CD4-positive, CD25-positive, alpha-beta regulatory T cell (primary cell): ENCODE data around the gene CHD2. TPM values are rescaled to one million over a fixed set of nuclear protein-coding genes. Genes with fewer than 3 reads are reported as not detected.

Source experiments
- ATAC-seq, 2 donors: fragments of 150-1000 bp; cut with Tn5 transposase; one replicate each; pipeline ENCODE4 v1.10.0; 2021; ENCODE audit warnings: low read depth in 2 of 2, moderate number of reproducible peaks in 2 of 2, moderate library complexity in 1 of 2
- DNase-seq, 3 donors: peaks; one replicate each; pipeline versions ENCODE4 v3.0.0 to v3.0.0-alpha.2; 2012 to 2022; ENCODE audit warnings: mixed read lengths in 1 of 3
- H3K27ac ChIP-seq: one replicate; pipeline ENCODE4 v1.7.0; 2013; ENCODE audit warnings: mild to moderate bottlenecking, low read length; ENCODE audit not compliant: insufficient read depth, poor library complexity, severe bottlenecking
- H3K27me3 ChIP-seq: one replicate; pipeline ENCODE4 v1.7.0; 2013; ENCODE audit warnings: low read length; ENCODE audit not compliant: control insufficient read depth, insufficient read depth
- H3K36me3 ChIP-seq: one replicate; pipeline ENCODE4 v1.7.0; 2013; ENCODE audit warnings: mild to moderate bottlenecking, low read length, moderate library complexity; ENCODE audit not compliant: control insufficient read depth, insufficient read depth
- H3K4me1 ChIP-seq: 2 replicates; pipeline ENCODE4 v1.7.0; 2013; ENCODE audit warnings: mild to moderate bottlenecking, low read length; ENCODE audit not compliant: insufficient read depth, control insufficient read depth, poor library complexity, severe bottlenecking
- H3K4me3 ChIP-seq: one replicate; pipeline ENCODE4 v1.7.0; 2013; ENCODE audit warnings: low read depth, mild to moderate bottlenecking, low read length, moderate library complexity
- H3K9me3 ChIP-seq, 2 experiments: 1 replicate in 1 of 2; 2 replicates in 1 of 2; pipeline ENCODE4 v1.7.0; 2013; ENCODE audit warnings: low read length in 2 of 2, mild to moderate bottlenecking in 1 of 2, moderate library complexity in 1 of 2; ENCODE audit not compliant: control insufficient read depth in 2 of 2
- H3K27ac Mint-ChIP-seq, 3 donors: one replicate each; pipeline ENCODE4 v1.8.0; 2020 to 2022; ENCODE audit warnings: mild to moderate bottlenecking in 3 of 3, mixed read lengths in 3 of 3, moderate library complexity in 2 of 3
- H3K27me3 Mint-ChIP-seq: one replicate; pipeline ENCODE4 v1.8.0; 2022; ENCODE audit warnings: mild to moderate bottlenecking, mixed read lengths
- H3K36me3 Mint-ChIP-seq: one replicate; pipeline ENCODE4 v1.8.0; 2020; ENCODE audit warnings: mixed read lengths
- H3K4me1 Mint-ChIP-seq, 4 donors: one replicate each; pipeline ENCODE4 v1.8.0; 2020 to 2022; ENCODE audit warnings: mixed read lengths in 4 of 4, mild to moderate bottlenecking in 1 of 4
- H3K4me3 Mint-ChIP-seq, 4 donors: one replicate each; pipeline ENCODE4 v1.8.0; 2020 to 2022; ENCODE audit warnings: mild to moderate bottlenecking in 4 of 4, mixed read lengths in 4 of 4, moderate library complexity in 3 of 4
- H3K9me3 Mint-ChIP-seq, 7 donors: one replicate each; pipeline ENCODE4 v1.8.0; 2020 to 2022; ENCODE audit warnings: mixed read lengths in 7 of 7, mild to moderate bottlenecking in 3 of 7, moderate library complexity in 2 of 7
- polyA plus RNA-seq, 4 donors: library from polyadenylated mRNA; unstranded; fragments of 300-500 nt; fragmentation: Illumina TruSeq; gene quantifications; one replicate each; pipeline ENCODE4 v1.2.3, GENCODE V29; 2021
- total RNA-seq: library from RNA; stranded (reverse); gene quantifications from one replicate; pipeline ENCODE4 v1.2.3, GENCODE V29; 2022

CHD2 gene
- total and polyA plus RNA-seq, 5 donors from 2014 or later: 44.3 to 579 (median 49.5) TPM

GRCh38 chr15:93024716-93025624 lies 124.8 kb downstream of the CHD2 start:
- peaks cover 31% of the 10 kb centered on the region for H3K4me1 ChIP-seq
- DNase-seq: no peak
- Mint-ChIP-seq H3K4me3 (peak overlapping the region in 2 of 4 donors; percentile 16 to 74), H3K27me3 (no peaks in the 10 kb centered on the region), H3K36me3 (peaks cover 60% of the 10 kb centered on the region), H3K4me1 (peaks cover 27 to 67% (median 56%) of the 10 kb centered on the region in 4 donors), H3K9me3 (no peaks in the 10 kb centered on the region), H3K27ac (peak overlapping the region; percentile 78 to 92 (median 91))
- ATAC-seq: no peak
- H3K4me3 ChIP-seq: no peak overlapping the region
- no peaks in the 10 kb centered on the region for H3K27me3 ChIP-seq
- peak overlapping the region; percentile 16 for H3K27ac ChIP-seq
- no peaks in the 10 kb centered on the region for H3K9me3 ChIP-seq
- peaks cover 75% of the 10 kb centered on the region for H3K36me3 ChIP-seq

GRCh38 chr15:93025625-93025982 lies 125.5 kb downstream of the CHD2 start:
- H3K4me1 Mint-ChIP-seq: peaks cover 24 to 65% (median 53%) of the 10 kb centered on the region in 4 donors
- no peaks in the 10 kb centered on the region for H3K9me3 Mint-ChIP-seq
- no peaks in the 10 kb centered on the region for H3K9me3 ChIP-seq
- peaks cover 53% of the 10 kb centered on the region for H3K36me3 Mint-ChIP-seq
- DNase-seq (peak in 1 of 3 donors; percentile 37), ATAC-seq (no peak)
- peaks cover 69% of the 10 kb centered on the region for H3K36me3 ChIP-seq
- H3K27ac Mint-ChIP-seq: peak overlapping the region; percentile 78 to 92 (median 91)
- peak overlapping the region; percentile 16 for H3K27ac ChIP-seq
- peaks cover 28% of the 10 kb centered on the region for H3K4me1 ChIP-seq
- H3K27me3 Mint-ChIP-seq: no peaks in the 10 kb centered on the region
- peak overlapping the region in 2 of 4 donors; percentile 16 to 64 for H3K4me3 Mint-ChIP-seq
- peak overlapping the region; percentile 1 for H3K4me3 ChIP-seq
- no peaks in the 10 kb centered on the region for H3K27me3 ChIP-seq

- peaks cover 24% of the 10 kb centered on the region for H3K4me1 ChIP-seq
Observed at GRCh38 chr15:93026380-93026817, 126.3 kb downstream of the CHD2 start.

DNA sequence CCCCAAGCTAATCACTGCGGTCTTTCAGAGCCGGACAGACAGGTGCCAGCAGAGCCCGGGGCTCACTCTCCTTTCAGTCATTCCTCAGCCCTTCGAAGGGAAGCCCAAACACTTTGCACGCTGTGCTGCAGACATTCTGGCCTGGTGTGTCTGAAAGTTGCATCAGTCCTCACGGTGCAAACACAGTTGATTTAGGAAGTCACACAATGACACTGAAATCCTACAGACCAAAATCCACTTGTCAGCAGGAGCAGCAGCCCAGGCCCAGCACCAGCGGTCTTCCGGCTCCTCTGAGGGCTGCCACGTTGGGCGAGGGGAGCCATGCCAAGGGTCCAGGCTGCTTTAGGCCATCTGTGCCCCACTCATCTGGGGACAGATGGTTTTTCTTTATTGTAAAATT lies 127.3 kb downstream of the CHD2 start:
- Mint-ChIP-seq H3K36me3 (peaks cover 38% of the 10 kb centered on the region), H3K27ac (no peak overlapping the region), H3K9me3 (no peaks in the 10 kb centered on the region), H3K4me3 (no peak overlapping the region), H3K4me1 (peaks cover 13 to 49% (median 40%) of the 10 kb centered on the region in 4 donors), H3K27me3 (no peaks in the 10 kb centered on the region)
- Histone ChIP-seq H3K27me3 (no peaks in the 10 kb centered on the region), H3K4me1 (peaks cover 18% of the 10 kb centered on the region), H3K36me3 (peaks cover 50% of the 10 kb centered on the region), H3K9me3 (no peaks in the 10 kb centered on the region), H3K27ac (no peak overlapping the region), H3K4me3 (no peak overlapping the region)
- no peak for DNase-seq
- ATAC-seq: no peak

More at GRCh38 chr15:93026380-93026817, 126.3 kb downstream of the CHD2 start:
- peaks cover 61% of the 10 kb centered on the region for H3K36me3 ChIP-seq
- H3K27me3 ChIP-seq: no peaks in the 10 kb centered on the region
- no peak overlapping the region for H3K27ac ChIP-seq
- H3K4me3 Mint-ChIP-seq: peak overlapping the region in 1 of 4 donors; percentile 48
- no peak for DNase-seq
- H3K4me1 Mint-ChIP-seq: peaks cover 19 to 59% (median 48%) of the 10 kb centered on the region in 4 donors
- H3K27me3 Mint-ChIP-seq: no peaks in the 10 kb centered on the region
- H3K9me3 ChIP-seq: no peaks in the 10 kb centered on the region
- no peak overlapping the region for H3K4me3 ChIP-seq
- no peaks in the 10 kb centered on the region for H3K9me3 Mint-ChIP-seq
- ATAC-seq: no peak
- peak overlapping the region in 1 of 3 donors; percentile 4 for H3K27ac Mint-ChIP-seq
- H3K36me3 Mint-ChIP-seq: peaks cover 48% of the 10 kb centered on the region

- Mint-ChIP-seq H3K36me3 (peaks cover 31% of the 10 kb centered on the region), H3K27me3 (no peaks in the 10 kb centered on the region), H3K9me3 (no peaks in the 10 kb centered on the region), H3K27ac (peak overlapping the region in 1 of 3 donors; percentile 73), H3K4me1 (peaks cover 9 to 42% (median 32%) of the 10 kb centered on the region in 4 donors), H3K4me3 (no peak overlapping the region)
- no peaks in the 10 kb centered on the region for H3K9me3 ChIP-seq
- ATAC-seq: no peak
- H3K36me3 ChIP-seq: peaks cover 43% of the 10 kb centered on the region
- H3K27me3 ChIP-seq: no peaks in the 10 kb centered on the region
- H3K27ac ChIP-seq: no peak overlapping the region
- no peak for DNase-seq
- H3K4me1 ChIP-seq: peaks cover 18% of the 10 kb centered on the region
- no peak overlapping the region for H3K4me3 ChIP-seq
Observed at GRCh38 chr15:93028111-93028631, 128.0 kb downstream of the CHD2 start.

GRCh38 chr15:93028632-93029213 lies 128.6 kb downstream of the CHD2 start:
- H3K27me3 ChIP-seq: no peaks in the 10 kb centered on the region
- peaks cover 37% of the 10 kb centered on the region for H3K36me3 ChIP-seq
- Mint-ChIP-seq H3K4me1 (peaks cover 8 to 36% (median 29%) of the 10 kb centered on the region in 4 donors), H3K36me3 (peaks cover 26% of the 10 kb centered on the region), H3K27me3 (no peaks in the 10 kb centered on the region), H3K9me3 (no peaks in the 10 kb centered on the region), H3K27ac (peak overlapping the region in 1 of 3 donors; percentile 73), H3K4me3 (peak overlapping the region in 1 of 4 donors; percentile 66)
- ATAC-seq (no peak), DNase-seq (peak in 1 of 3 donors; percentile 12)
- no peak overlapping the region for H3K27ac ChIP-seq
- H3K4me1 ChIP-seq: peaks cover 18% of the 10 kb centered on the region
- H3K4me3 ChIP-seq: no peak overlapping the region
- no peaks in the 10 kb centered on the region for H3K9me3 ChIP-seq

DNA sequence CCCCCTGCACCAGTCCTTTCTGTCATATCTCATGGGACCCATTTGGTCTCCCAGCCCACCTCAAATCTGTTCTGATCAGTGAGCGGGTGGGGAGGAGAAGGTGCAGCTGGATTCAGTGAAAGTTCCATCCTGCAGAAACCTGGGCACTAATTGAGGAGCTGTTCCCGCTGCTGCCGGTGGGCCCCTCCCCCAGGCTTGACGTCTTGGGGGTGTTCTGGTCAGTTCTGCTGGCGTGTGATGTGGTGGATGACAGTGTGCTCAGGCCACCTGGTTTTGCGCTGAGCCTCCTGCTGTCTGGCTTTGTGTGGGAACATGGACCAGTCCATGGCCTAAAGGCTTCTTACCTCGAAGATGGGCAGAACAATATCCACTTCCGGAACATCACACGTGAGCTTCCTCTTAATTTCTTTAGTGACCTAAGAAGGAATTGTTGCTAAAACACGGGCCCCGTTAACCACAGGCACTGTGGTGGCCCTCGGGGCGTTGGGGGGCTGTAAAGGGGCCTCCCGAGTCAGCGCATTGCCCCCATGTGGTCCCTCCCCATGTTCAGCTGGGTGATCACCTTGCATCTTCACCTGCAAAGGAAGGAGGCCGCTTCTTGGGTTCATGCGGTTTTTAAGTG lies 129.2 kb downstream of the CHD2 start:
- Mint-ChIP-seq H3K4me1 (peaks cover 8 to 33% (median 24%) of the 10 kb centered on the region in 4 donors), H3K27ac (peak overlapping the region in 2 of 3 donors; percentile 46 to 48), H3K27me3 (no peaks in the 10 kb centered on the region), H3K4me3 (no peak overlapping the region), H3K36me3 (peaks cover 21% of the 10 kb centered on the region), H3K9me3 (no peaks in the 10 kb centered on the region)
- ATAC-seq: no peak
- Histone ChIP-seq H3K27ac (no peak overlapping the region), H3K9me3 (no peaks in the 10 kb centered on the region), H3K4me1 (peaks cover 17% of the 10 kb centered on the region), H3K36me3 (peaks cover 31% of the 10 kb centered on the region), H3K4me3 (no peak overlapping the region), H3K27me3 (no peaks in the 10 kb centered on the region)
- peak in 1 of 3 donors; percentile 18 for DNase-seq
